PC-3 (cell line): Measurements from ENCODE around the gene TRDN. TPM values are rescaled to one million over a fixed set of nuclear protein-coding genes. Genes with fewer than 3 reads are reported as not detected.

Source experiments
- ATAC-seq: fragments of 200-7000 bp; cut with Tn5 transposase; 2 replicates; pipeline ENCODE4 v1.9.1; 2020; ENCODE audit warnings: mild to moderate bottlenecking, moderate library complexity
- BruUV-seq: library from RNA; stranded (reverse); fragments of 400-500 nt; replicated peaks from 2 replicates; lab custom pipeline; 2021; lab: Mats Ljungman, UMichigan
- CTCF ChIA-PET: fragments of 300-600 bp; sonication (Branson Sonifier 250); formaldehyde crosslinking; loops from one replicate; lab custom pipeline; 2022; ENCODE audit warnings: antibody characterized with exemption; lab: Charles Lee
- POLR2A ChIA-PET: fragments of 300-600 bp; sonication (Branson Sonifier 250); formaldehyde crosslinking; loops from one replicate; lab custom pipeline; 2022; ENCODE audit warnings: antibody characterized with exemption; ENCODE audit not compliant: unreplicated experiment; lab: Charles Lee
- DNase-seq: peaks from one replicate; pipeline ENCODE4 v3.0.0-alpha.2; 2015
- H2AFZ ChIP-seq: fragments of 300-600 bp; sonication (generic); 2 replicates; pipeline ENCODE4 v1.6.0; 2016; ENCODE audit warnings: antibody characterized with exemption, low read length
- H3F3A ChIP-seq: fragments of 300-600 bp; sonication (generic); one replicate; pipeline ENCODE4 v1.6.0; 2017; ENCODE audit warnings: antibody characterized with exemption, low read length, control low read depth, mild to moderate bottlenecking; ENCODE audit not compliant: unreplicated experiment
- H3K27ac ChIP-seq: fragments of 300-600 bp; sonication (generic); 2 replicates; pipeline ENCODE4 v1.5.1; 2016; ENCODE audit warnings: mild to moderate bottlenecking, low read length
- H3K27me3 ChIP-seq: fragments of 300-600 bp; sonication (generic); 2 replicates; pipeline ENCODE4 v1.6.1; 2016; ENCODE audit warnings: low read length, mixed read lengths
- H3K36me3 ChIP-seq: fragments of 300-600 bp; sonication (generic); 2 replicates; pipeline ENCODE4 v1.6.1; 2016; ENCODE audit warnings: low read depth, mixed run types, low read length, mixed read lengths
- H3K4me1 ChIP-seq: fragments of 300-600 bp; sonication (generic); 2 replicates; pipeline ENCODE4 v1.5.1; 2016; ENCODE audit warnings: low read length; ENCODE audit not compliant: insufficient read depth
- H3K4me2 ChIP-seq: fragments of 300-600 bp; sonication (generic); 2 replicates; pipeline ENCODE4 v1.6.0; 2016; ENCODE audit warnings: low read length
- H3K4me3 ChIP-seq: fragments of 300-600 bp; sonication (generic); 2 replicates; pipeline ENCODE4 v1.5.1; 2016; ENCODE audit warnings: mild to moderate bottlenecking, low read length, mixed read lengths
- H3K79me2 ChIP-seq: fragments of 300-600 bp; sonication (generic); 2 replicates; pipeline ENCODE4 v1.6.1; 2017; ENCODE audit warnings: low read length, mixed read lengths
- H3K9ac ChIP-seq: fragments of 300-600 bp; sonication (generic); 2 replicates; pipeline ENCODE4 v1.6.0; 2016; ENCODE audit warnings: mild to moderate bottlenecking, low read length
- H3K9me2 ChIP-seq: fragments of 300-600 bp; sonication (generic); replicated peaks from 2 replicates; pipeline ENCODE4 v1.6.1; 2016; ENCODE audit warnings: mixed run types, low read length, mixed read lengths
- H3K9me3 ChIP-seq: fragments of 300-600 bp; sonication (generic); 2 replicates; pipeline ENCODE4 v1.6.1; 2016; ENCODE audit warnings: low read length, mixed read lengths
- H4K20me1 ChIP-seq: fragments of 300-600 bp; sonication (generic); 2 replicates; pipeline ENCODE4 v1.6.1; 2016; ENCODE audit warnings: low read length, mixed read lengths
- CTCF ChIP-seq: fragments of 300-600 bp; sonication (generic); conservative IDR thresholded peaks from 2 replicates; pipeline ENCODE4 v1.5.1; 2017; ENCODE audit warnings: antibody characterized with exemption, low read depth, mild to moderate bottlenecking, low read length
- EZH2 ChIP-seq: fragments of 300-600 bp; sonication (generic); IDR thresholded peaks from one replicate; pipeline ENCODE4 v1.6.1; 2017; ENCODE audit warnings: antibody characterized with exemption, mild to moderate bottlenecking, low read length; ENCODE audit not compliant: unreplicated experiment
- EZH2phosphoT487 ChIP-seq: fragments of 300-600 bp; sonication (generic); IDR thresholded peaks from 2 replicates; pipeline ENCODE4 v1.6.1; 2018; ENCODE audit warnings: mild to moderate bottlenecking, antibody characterized with exemption, low read length, borderline replicate concordance
- intact Hi-C: fragments of 100-400 bp; cut with micrococcal nuclease; formaldehyde crosslinking; loops from 2 replicates; pipeline ENCODE4 v1.9.0; 2023
- total RNA-seq: library from RNA; depleted of rRNA; stranded (reverse); fragments of >200 nt; gene quantifications from 2 replicates; pipeline ENCODE4 v1.2.3, GENCODE V29; 2014

The TRDN gene
- total RNA-seq, 1 experiment from 2014 or later, result not detected

- BruUV-seq, result no TSS peak
- intact Hi-C loops, result no loop called here
- no peak overlapping the region for H3K9ac ChIP-seq
- no peak overlapping the region for H3K4me3 ChIP-seq
- H3F3A ChIP-seq, result no peaks in the 10 kb centered on the region
- no peaks in the 10 kb centered on the region for H3K9me3 ChIP-seq
- no peak overlapping the region for H3K4me2 ChIP-seq
- DNase-seq (no peak), ATAC-seq (no peak)
- no peaks in the 10 kb centered on the region for H3K79me2 ChIP-seq
- no peaks in the 10 kb centered on the region for H3K4me1 ChIP-seq
- H3K27me3 ChIP-seq, result no peaks in the 10 kb centered on the region
- no peak overlapping the region for H2AFZ ChIP-seq
- H3K36me3 ChIP-seq, result no peaks in the 10 kb centered on the region
- no peak overlapping the region for H3K27ac ChIP-seq
- ChIA-PET POLR2A (no interaction called here), CTCF (no interaction called here)
- no peak for TF ChIP-seq EZH2phosphoT487
- no peak for TF ChIP-seq CTCF
- TF ChIP-seq EZH2, result no peak
- H3K9me2 ChIP-seq, result no peaks in the 10 kb centered on the region
- no peaks in the 10 kb centered on the region for H4K20me1 ChIP-seq
Observed at GRCh38 chr6:123636282-123636681, 468 bp downstream of the TRDN start.

- no peaks in the 10 kb centered on the region for H3K9me2 ChIP-seq
- H3K4me1 ChIP-seq, result no peaks in the 10 kb centered on the region
- H3K4me2 ChIP-seq, result no peak overlapping the region
- no peak overlapping the region for H3K9ac ChIP-seq
- ChIA-PET POLR2A (no interaction called here), CTCF (no interaction called here)
- H4K20me1 ChIP-seq, result no peaks in the 10 kb centered on the region
- no peak overlapping the region for H3K27ac ChIP-seq
- ATAC-seq (no peak), DNase-seq (no peak)
- no peak overlapping the region for H3K4me3 ChIP-seq
- no peaks in the 10 kb centered on the region for H3K36me3 ChIP-seq
- H3F3A ChIP-seq, result no peaks in the 10 kb centered on the region
- no peaks in the 10 kb centered on the region for H3K27me3 ChIP-seq
- no peaks in the 10 kb centered on the region for H3K79me2 ChIP-seq
- TF ChIP-seq EZH2phosphoT487, result no peak
- no peak for TF ChIP-seq EZH2
- no peak for TF ChIP-seq CTCF
- no peak overlapping the region for H2AFZ ChIP-seq
- intact Hi-C loops, result no loop called here
- no TSS peak for BruUV-seq
- no peaks in the 10 kb centered on the region for H3K9me3 ChIP-seq
Observed at GRCh38 chr6:123635567-123635966, 1.2 kb downstream of the TRDN start.

GRCh38 chr6:123635144-123635543 lies 1.6 kb downstream of the TRDN start:
- no peak for ATAC-seq
- TF ChIP-seq CTCF, result no peak
- no peak for TF ChIP-seq EZH2
- TF ChIP-seq EZH2phosphoT487, result no peak
- no peak overlapping the region for H3K27ac ChIP-seq
- H3K4me2 ChIP-seq, result no peak overlapping the region
- no peaks in the 10 kb centered on the region for H4K20me1 ChIP-seq
- no peaks in the 10 kb centered on the region for H3F3A ChIP-seq
- no TSS peak for BruUV-seq
- POLR2A ChIA-PET, result no interaction called here
- CTCF ChIA-PET, result no interaction called here
- no peaks in the 10 kb centered on the region for H3K36me3 ChIP-seq
- no peak overlapping the region for H3K4me3 ChIP-seq
- no peaks in the 10 kb centered on the region for H3K9me2 ChIP-seq
- H3K9me3 ChIP-seq, result no peaks in the 10 kb centered on the region
- DNase-seq, result no peak
- H2AFZ ChIP-seq, result no peak overlapping the region
- no peak overlapping the region for H3K9ac ChIP-seq
- H3K79me2 ChIP-seq, result no peaks in the 10 kb centered on the region
- no peaks in the 10 kb centered on the region for H3K27me3 ChIP-seq
- H3K4me1 ChIP-seq, result no peaks in the 10 kb centered on the region
- intact Hi-C loops, result no loop called here
